IPS-15b (cell line): ENCODE data around the gene TAF8.
"Not testable (repeated sequence)": the region's sequence is repeated elsewhere in the genome, so short reads cannot be mapped to it uniquely, and the experiment has no call there.

ENCODE experiments used
- H3K27me3 ChIP-seq: one replicate; pipeline ENCODE4 v1.6.1; 2013; ENCODE audit warnings: low read length; ENCODE audit not compliant: control insufficient read depth, insufficient read depth
- H3K36me3 ChIP-seq: one replicate; pipeline ENCODE4 v1.6.1; 2013; ENCODE audit warnings: low read length; ENCODE audit not compliant: control insufficient read depth, insufficient read depth
- H3K4me1 ChIP-seq: one replicate; pipeline ENCODE4 v1.6.1; 2013; ENCODE audit warnings: mild to moderate bottlenecking, low read length; ENCODE audit not compliant: control insufficient read depth, insufficient read depth
- H3K4me3 ChIP-seq: one replicate; pipeline ENCODE4 v1.5.1; 2013; ENCODE audit warnings: low read depth, low read length
- H3K9ac ChIP-seq: one replicate; pipeline ENCODE4 v1.6.1; 2013; ENCODE audit warnings: low read depth, mild to moderate bottlenecking, low read length
- H3K9me3 ChIP-seq: one replicate; pipeline ENCODE4 v1.6.1; 2013; ENCODE audit warnings: mild to moderate bottlenecking, low read length; ENCODE audit not compliant: control insufficient read depth, insufficient read depth

Gene TAF8, protein sequence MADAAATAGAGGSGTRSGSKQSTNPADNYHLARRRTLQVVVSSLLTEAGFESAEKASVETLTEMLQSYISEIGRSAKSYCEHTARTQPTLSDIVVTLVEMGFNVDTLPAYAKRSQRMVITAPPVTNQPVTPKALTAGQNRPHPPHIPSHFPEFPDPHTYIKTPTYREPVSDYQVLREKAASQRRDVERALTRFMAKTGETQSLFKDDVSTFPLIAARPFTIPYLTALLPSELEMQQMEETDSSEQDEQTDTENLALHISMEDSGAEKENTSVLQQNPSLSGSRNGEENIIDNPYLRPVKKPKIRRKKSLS

GRCh38 chr6:42050297-42051267, at the start of gene TAF8:
TSS of gene TAF8 (plus strand) at chr6:42050524. CDS start at chr6:42050542, 18 bp downstream.
- Histone ChIP-seq H3K9me3 (no peaks in the 10 kb centered on the region), H3K27me3 (peaks cover 38% of the 10 kb centered on the region), H3K36me3 (peaks cover 2% of the 10 kb centered on the region), H3K9ac (peak within 1 kb of the TSS; percentile 95), H3K4me1 (peaks cover 4% of the 10 kb centered on the region), H3K4me3 (peak within 1 kb of the TSS; percentile 92)

DNA sequence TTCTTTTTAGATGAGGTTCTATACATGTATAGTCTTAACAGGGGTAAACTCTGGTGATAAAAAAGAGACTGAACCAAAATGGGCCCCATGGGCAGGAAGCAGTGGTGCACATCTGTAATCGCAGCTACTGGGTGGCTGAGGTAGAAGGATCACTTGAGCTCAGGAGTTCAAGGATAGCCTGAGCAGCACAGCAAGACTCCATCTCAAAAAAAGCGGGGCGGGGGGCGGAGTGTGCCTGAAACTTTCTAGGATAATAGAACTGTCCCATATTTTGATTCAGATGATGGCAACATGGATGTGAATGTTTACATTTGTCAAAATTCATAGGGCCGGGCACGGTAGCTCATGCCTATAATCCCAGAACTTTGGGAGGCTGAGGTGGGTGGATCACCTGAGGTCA, 48.8 kb upstream of the TAF8 start:
- no peaks in the 10 kb centered on the region for H3K36me3 ChIP-seq
- H3K9ac ChIP-seq: no peak overlapping the region
- no peaks in the 10 kb centered on the region for H3K4me1 ChIP-seq
- H3K27me3 ChIP-seq: no peaks in the 10 kb centered on the region
- H3K4me3 ChIP-seq: no peak overlapping the region
- no peaks in the 10 kb centered on the region for H3K9me3 ChIP-seq

GRCh38 chr6:42003658-42004057, 46.7 kb upstream of the TAF8 start:
- H3K4me1 ChIP-seq, H3K36me3 ChIP-seq, H3K27me3 ChIP-seq, H3K4me3 ChIP-seq, H3K9ac ChIP-seq, H3K9me3 ChIP-seq: not testable (repeated sequence)

DNA sequence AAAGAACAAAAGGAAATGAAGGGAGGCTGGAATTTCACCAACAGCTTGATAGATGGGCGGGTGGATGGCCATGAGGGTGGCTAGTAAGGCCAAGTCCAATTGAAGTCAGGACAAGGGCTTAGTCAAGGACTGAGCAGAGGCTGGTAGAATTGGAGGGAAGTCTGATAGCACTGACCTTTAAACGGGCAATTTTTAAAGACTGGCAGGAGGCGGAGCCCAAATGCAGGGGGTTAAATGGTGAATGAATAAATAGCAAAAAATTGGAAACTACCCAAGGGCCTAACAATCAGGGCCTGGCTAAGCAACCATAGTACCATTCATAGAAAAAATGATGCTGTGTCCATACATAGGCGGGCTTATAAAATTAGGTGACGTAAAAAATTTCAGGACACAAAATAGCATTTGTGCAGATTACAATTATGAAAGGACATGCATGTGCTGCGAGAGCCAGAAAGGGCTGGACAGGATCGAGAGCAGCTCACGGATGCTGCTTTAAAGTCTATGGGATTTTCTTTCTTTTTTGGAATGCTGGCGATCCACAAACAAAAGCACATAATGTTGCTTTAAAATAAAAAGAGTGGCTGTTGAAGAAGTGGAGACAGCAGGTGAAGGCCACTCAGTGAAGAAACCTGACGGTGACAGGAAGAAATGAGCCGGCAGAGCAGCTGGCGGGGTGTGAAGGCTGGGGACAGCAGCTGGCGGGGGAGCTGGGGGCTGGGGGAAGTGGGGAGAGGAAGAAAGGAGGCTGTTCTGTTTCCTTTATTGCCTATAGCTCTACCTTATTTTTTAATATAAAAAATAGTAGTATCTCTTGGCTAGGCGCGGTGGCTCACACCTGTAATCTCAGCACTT, 42.8 kb upstream of the TAF8 start:
- H3K4me1 ChIP-seq: peaks cover 14% of the 10 kb centered on the region
- no peak overlapping the region for H3K4me3 ChIP-seq
- no peaks in the 10 kb centered on the region for H3K27me3 ChIP-seq
- H3K36me3 ChIP-seq: no peaks in the 10 kb centered on the region
- H3K9ac ChIP-seq: no peak overlapping the region
- H3K9me3 ChIP-seq: no peaks in the 10 kb centered on the region

DNA sequence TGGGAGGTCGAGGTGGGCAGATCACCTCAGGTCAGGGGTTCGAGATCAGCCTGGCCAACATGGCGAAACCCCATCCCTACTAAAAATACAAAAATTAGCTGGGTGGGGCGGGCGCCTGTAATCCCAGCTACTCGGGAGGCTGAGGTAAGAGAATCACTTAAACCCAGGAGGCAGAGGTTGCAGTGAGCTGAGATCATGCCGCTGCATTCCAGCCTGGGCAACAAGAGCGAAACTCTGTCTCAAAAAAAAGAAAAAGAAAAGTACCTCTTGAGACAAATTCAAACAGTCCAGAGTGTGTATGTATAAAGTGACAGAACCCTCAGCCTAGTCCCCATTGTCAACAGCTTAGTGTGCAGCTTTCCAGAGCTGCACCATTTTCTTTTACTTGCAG, 42.2 kb upstream of the TAF8 start:
- peaks cover 14% of the 10 kb centered on the region for H3K4me1 ChIP-seq
- H3K27me3 ChIP-seq, H3K9ac ChIP-seq, H3K36me3 ChIP-seq, H3K9me3 ChIP-seq, H3K4me3 ChIP-seq: not testable (repeated sequence)

DNA sequence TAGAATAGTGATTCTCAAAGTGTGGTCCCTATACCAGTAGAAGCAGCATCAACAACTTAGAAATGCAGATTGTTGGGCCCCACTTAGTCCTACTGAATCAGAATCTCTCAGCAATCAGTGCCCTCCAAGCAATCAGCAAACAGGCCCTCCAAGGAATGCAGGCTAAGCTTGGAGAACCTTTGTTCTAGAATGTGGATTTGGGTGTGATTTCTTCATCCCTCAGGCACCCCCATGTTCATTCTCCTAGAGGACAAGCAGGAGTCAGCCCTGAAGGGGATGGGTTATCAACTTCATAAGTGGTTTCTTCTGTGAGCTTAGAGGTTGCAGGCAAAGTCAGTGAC, 40.5 kb upstream of the TAF8 start:
- Histone ChIP-seq H3K9me3 (no peaks in the 10 kb centered on the region), H3K27me3 (no peaks in the 10 kb centered on the region), H3K4me3 (no peak overlapping the region), H3K36me3 (no peaks in the 10 kb centered on the region), H3K9ac (no peak overlapping the region), H3K4me1 (peaks cover 14% of the 10 kb centered on the region)

DNA sequence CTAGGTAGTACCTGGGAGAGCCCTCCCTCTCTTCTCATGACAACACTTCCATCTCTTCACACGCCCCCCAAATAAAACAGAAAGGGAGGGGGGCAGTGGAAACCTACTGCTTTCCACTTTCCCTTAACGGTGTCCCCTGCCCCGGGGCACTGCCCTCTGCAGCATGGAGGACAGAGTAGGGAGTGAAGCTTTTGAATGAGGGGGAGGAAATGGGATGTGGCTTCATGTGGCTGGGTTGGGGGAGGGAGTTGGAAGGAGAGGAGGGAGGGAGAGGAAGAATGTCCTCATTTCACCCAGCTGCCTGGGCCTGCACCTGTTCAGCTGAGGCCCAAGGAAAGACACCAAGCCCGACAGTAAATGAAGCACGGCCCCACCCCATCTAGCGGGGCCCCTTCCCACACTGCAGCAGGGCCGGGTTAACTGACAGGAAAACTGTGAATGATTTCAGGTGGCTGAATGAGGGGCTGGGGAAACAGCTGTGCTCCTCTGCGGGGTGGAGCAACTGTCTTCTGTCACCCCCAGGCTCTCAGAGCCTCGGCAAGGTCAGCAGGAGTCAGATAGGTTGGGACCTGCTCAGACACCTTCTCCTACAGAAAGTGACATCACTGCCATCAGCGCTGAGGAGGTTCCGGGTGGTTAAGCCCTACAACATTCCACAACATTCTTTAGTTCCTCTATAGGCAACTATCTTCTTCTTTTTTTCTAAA, 40.0 kb upstream of the TAF8 start:
- Histone ChIP-seq H3K4me1 (peaks cover 14% of the 10 kb centered on the region), H3K9ac (no peak overlapping the region), H3K4me3 (no peak overlapping the region)

DNA sequence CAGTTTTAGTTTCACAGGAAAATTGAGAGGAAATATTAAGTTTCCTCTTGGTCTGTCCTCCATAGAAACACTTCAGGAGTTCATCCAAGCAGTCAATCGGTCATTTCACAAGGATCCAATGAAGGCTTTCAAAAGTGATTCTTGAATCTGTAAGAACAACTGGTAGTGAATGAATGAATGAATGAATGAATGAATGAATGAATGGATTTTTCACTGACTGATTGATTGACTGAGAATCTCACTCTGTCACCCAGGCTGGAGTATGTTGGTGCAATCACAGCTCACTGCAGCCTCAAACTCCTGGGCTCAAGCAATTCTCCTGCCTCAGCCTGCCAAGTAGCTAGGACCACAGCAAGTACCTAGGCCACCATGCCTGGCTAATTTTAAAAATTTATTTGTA, 39.4 kb upstream of the TAF8 start:
- H3K27me3 ChIP-seq: no peaks in the 10 kb centered on the region
- H3K9ac ChIP-seq: no peak overlapping the region
- peaks cover 14% of the 10 kb centered on the region for H3K4me1 ChIP-seq
- no peak overlapping the region for H3K4me3 ChIP-seq
- H3K36me3 ChIP-seq: no peaks in the 10 kb centered on the region
- H3K9me3 ChIP-seq: no peaks in the 10 kb centered on the region

More for the DNA sequence above, 40.0 kb upstream of the TAF8 start:
- no peaks in the 10 kb centered on the region for H3K36me3 ChIP-seq
- H3K9me3 ChIP-seq: no peaks in the 10 kb centered on the region
- no peaks in the 10 kb centered on the region for H3K27me3 ChIP-seq

DNA sequence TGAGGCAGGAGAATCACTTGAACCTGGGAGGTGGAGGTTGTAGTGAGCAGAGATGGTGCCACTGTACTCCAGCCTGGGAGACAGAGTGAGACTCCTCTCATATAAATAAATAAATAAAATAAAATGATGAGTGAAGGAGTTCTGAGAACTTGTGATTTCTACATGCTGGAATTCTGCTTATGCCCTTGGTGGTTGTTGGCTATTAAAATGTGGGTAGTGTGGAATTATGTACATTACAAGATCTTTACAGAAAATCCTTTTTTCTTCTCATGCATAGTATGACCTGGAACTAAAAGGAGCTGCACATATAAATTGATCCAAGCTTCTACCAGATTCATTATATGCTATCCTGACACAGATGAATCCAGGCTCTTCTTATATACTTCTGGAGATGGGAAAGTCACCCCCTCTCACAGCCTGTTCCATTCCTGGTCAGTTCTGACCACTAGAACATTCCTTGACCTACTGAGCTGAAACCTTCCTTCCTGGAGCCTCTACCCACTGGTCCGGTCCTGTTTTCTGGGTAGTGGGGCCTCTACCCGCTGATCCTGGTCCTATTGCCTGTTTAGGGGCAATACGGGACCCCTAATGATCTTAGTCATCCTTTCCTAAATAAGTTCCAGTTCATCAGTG, 37.7 kb upstream of the TAF8 start:
- Histone ChIP-seq H3K9ac (no peak overlapping the region), H3K36me3 (no peaks in the 10 kb centered on the region), H3K4me3 (no peak overlapping the region), H3K4me1 (peaks cover 14% of the 10 kb centered on the region), H3K27me3 (no peaks in the 10 kb centered on the region), H3K9me3 (no peaks in the 10 kb centered on the region)

DNA sequence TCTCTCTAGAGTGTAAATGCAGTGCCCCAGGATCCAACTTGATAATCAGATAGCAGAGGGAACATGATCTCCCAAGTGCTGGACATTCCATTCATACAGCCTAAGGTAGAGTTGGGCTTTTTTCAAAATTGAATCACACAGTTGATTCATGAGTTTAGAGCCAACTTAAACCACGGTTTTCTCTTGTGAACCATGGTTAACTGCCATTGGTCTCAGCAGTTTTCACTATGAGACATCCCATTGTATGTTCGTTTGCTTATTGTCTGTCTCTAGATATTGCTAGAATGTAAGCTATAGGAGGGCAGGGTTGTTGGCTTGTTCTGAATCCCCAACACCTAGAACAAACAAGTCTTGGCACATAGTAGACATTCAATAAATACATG, 37.2 kb upstream of the TAF8 start:
- no peaks in the 10 kb centered on the region for H3K27me3 ChIP-seq
- H3K36me3 ChIP-seq: no peaks in the 10 kb centered on the region
- no peaks in the 10 kb centered on the region for H3K9me3 ChIP-seq
- H3K4me1 ChIP-seq: peaks cover 14% of the 10 kb centered on the region
- H3K9ac ChIP-seq: no peak overlapping the region
- no peak overlapping the region for H3K4me3 ChIP-seq
